Body of pancreas (tissue), 4 donors: ENCODE measurements around the gene SLC16A9.

ENCODE experiments used
- POLR2A ChIP-seq, 3 donors: fragments of 450-650 bp; IDR thresholded peaks; one replicate each; pipeline ENCODE4 v1.6.1; 2016; ENCODE audit warnings: antibody characterized with exemption in 3 of 3, mild to moderate bottlenecking in 2 of 3
- TF ChIP-seq, protein P1 (sequence below), 7 experiments: fragments of 450-650 bp in 4 of 7; fragments of 200-600 bp in 3 of 7; sonication (generic) in 3 of 7; IDR thresholded peaks; one replicate each; pipeline ENCODE4 v1.5.1; 2016 to 2019; ENCODE audit warnings: antibody characterized with exemption in 7 of 7

DNA sequence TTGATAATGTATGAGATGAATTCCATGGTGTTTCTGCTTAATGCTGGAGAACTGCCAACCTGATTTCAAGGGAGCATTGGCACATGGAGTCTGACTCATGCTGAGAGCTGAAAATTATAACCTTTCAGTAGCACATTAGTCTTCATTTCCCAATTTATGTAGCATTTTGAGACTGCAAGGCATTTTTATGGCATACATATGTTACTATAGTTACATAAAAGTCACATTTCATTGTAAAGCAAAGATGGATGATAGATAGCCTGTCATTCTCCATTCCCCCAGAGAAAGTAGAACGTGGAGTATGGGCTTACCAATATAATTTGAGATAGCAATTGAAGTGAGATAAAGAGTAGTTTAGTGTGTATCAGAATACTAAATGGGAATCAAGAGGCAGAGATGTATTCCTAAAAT is 103.1 kb downstream of the SLC16A9 start:
- TF ChIP-seq, protein P1, sequence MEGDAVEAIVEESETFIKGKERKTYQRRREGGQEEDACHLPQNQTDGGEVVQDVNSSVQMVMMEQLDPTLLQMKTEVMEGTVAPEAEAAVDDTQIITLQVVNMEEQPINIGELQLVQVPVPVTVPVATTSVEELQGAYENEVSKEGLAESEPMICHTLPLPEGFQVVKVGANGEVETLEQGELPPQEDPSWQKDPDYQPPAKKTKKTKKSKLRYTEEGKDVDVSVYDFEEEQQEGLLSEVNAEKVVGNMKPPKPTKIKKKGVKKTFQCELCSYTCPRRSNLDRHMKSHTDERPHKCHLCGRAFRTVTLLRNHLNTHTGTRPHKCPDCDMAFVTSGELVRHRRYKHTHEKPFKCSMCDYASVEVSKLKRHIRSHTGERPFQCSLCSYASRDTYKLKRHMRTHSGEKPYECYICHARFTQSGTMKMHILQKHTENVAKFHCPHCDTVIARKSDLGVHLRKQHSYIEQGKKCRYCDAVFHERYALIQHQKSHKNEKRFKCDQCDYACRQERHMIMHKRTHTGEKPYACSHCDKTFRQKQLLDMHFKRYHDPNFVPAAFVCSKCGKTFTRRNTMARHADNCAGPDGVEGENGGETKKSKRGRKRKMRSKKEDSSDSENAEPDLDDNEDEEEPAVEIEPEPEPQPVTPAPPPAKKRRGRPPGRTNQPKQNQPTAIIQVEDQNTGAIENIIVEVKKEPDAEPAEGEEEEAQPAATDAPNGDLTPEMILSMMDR (IDR thresholded peaks at IDR 0.05): no peak
- no peak for TF ChIP-seq POLR2A (IDR thresholded peaks at IDR 0.05)
